Panc1 (cell line): ENCODE data around the gene PSMC1. TPM values are rescaled to one million over a fixed set of nuclear protein-coding genes. Genes with fewer than 3 reads are reported as not detected.

ENCODE experiments used
- ATAC-seq: fragments of 200-7000 bp; cut with Tn5 transposase; 2 replicates; pipeline ENCODE4 v1.9.1; 2020; ENCODE audit warnings: mild to moderate bottlenecking, moderate library complexity
- BruUV-seq: library from RNA; stranded (reverse); fragments of 400-500 nt; replicated peaks from 2 replicates; lab custom pipeline; 2021; lab: Mats Ljungman, UMichigan
- CTCF ChIA-PET: fragments of 300-600 bp; sonication (Branson Sonifier 250); formaldehyde crosslinking; loops from one replicate; lab custom pipeline; 2022; ENCODE audit warnings: antibody characterized with exemption; lab: Charles Lee
- POLR2A ChIA-PET: fragments of 300-600 bp; sonication (Branson Sonifier 250); formaldehyde crosslinking; loops from one replicate; lab custom pipeline; 2022; ENCODE audit warnings: antibody characterized with exemption; lab: Charles Lee
- DNase-seq: peaks from one replicate; pipeline ENCODE4 v3.0.0-alpha.2; 2010; ENCODE audit warnings: low read depth, low spot score
- H3K27ac ChIP-seq: 2 replicates; pipeline ENCODE4 v1.5.1; 2011; ENCODE audit warnings: mild to moderate bottlenecking, low read length, inconsistent platforms
- H3K27me3 ChIP-seq: fragments of 200-500 bp; sonication (Bioruptor generic); 2 replicates; pipeline ENCODE4 v1.6.0; 2014; ENCODE audit warnings: low read length, inconsistent platforms; ENCODE audit not compliant: control insufficient read depth, insufficient read depth
- H3K36me3 ChIP-seq: fragments of 200-500 bp; sonication (Bioruptor generic); 2 replicates; pipeline ENCODE4 v1.5.1; 2014; ENCODE audit warnings: inconsistent platforms, mild to moderate bottlenecking, low read length, moderate library complexity; ENCODE audit not compliant: control insufficient read depth, insufficient read depth
- H3K4me1 ChIP-seq: 2 replicates; pipeline ENCODE4 v1.5.1; 2011; ENCODE audit warnings: inconsistent platforms, mild to moderate bottlenecking, low read length, moderate library complexity; ENCODE audit not compliant: control insufficient read depth, insufficient read depth
- H3K4me3 ChIP-seq, 2 experiments: 2 replicates each; pipeline ENCODE4 v1.5.1; 2011 to 2012; ENCODE audit warnings: low read depth in 2 of 2, low read length in 2 of 2, mild to moderate bottlenecking in 2 of 2, inconsistent platforms in 1 of 2, moderate library complexity in 1 of 2
- H3K9me3 ChIP-seq: fragments of 200-500 bp; sonication (Bioruptor generic); 2 replicates; pipeline ENCODE4 v1.5.1; 2014; ENCODE audit warnings: low read depth, mild to moderate bottlenecking, inconsistent platforms, low read length, moderate library complexity; ENCODE audit not compliant: control insufficient read depth, insufficient read depth
- POLR2AphosphoS5 ChIP-seq: IDR thresholded peaks from 2 replicates; pipeline ENCODE4 v1.6.1; 2012; ENCODE audit warnings: mild to moderate bottlenecking, low read depth, low read length, moderate library complexity
- REST ChIP-seq, 2 experiments: IDR thresholded peaks; 2 replicates each; pipeline ENCODE4 v1.6.1; 2011 to 2012; ENCODE audit warnings: low read depth in 2 of 2, control low read depth in 1 of 2, low read length in 1 of 2, mild to moderate bottlenecking in 1 of 2, moderate library complexity in 1 of 2; ENCODE audit not compliant: insufficient read depth in 1 of 2
- SIN3A ChIP-seq: IDR thresholded peaks from 2 replicates; pipeline ENCODE4 v1.6.1; 2012; ENCODE audit warnings: low read depth, mild to moderate bottlenecking, low read length, moderate library complexity, borderline replicate concordance; ENCODE audit not compliant: insufficient read depth
- TCF7L2 ChIP-seq: IDR thresholded peaks from 2 replicates; pipeline ENCODE4 v1.6.1; 2011; ENCODE audit warnings: mild to moderate bottlenecking, low read depth, low read length, inconsistent platforms
- in situ Hi-C: cut with HindIII; loops from 2 replicates; pipeline ENCODE4 v1.10.0; 2016; ENCODE audit warnings: low sequenced_read_pairs, low pct_unique_long_range_greater_than_20kb
- intact Hi-C: fragments of 100-400 bp; cut with micrococcal nuclease; formaldehyde crosslinking; loops from one replicate; pipeline ENCODE4 v1.10.0; 2022; ENCODE audit not compliant: unreplicated experiment
- total RNA-seq: library from RNA; stranded (reverse); gene quantifications from one replicate; pipeline ENCODE4 v1.2.1, GENCODE V29; 2021; ENCODE audit not compliant: unreplicated experiment
- TF ChIP-seq, protein P1 (sequence below): fragments of 450-650 bp; IDR thresholded peaks from 2 replicates; pipeline ENCODE4 v1.5.1; 2017; ENCODE audit warnings: mild to moderate bottlenecking

Gene PSMC1
- total RNA-seq, 1 experiment from 2014 or later: 112 TPM

- BruUV-seq: no TSS peak
- intact Hi-C loops: no loop called here
- no peaks in the 10 kb centered on the region for H3K9me3 ChIP-seq
- no peaks in the 10 kb centered on the region for H3K27me3 ChIP-seq
- H3K36me3 ChIP-seq: no peaks in the 10 kb centered on the region
- no peak overlapping the region for H3K27ac ChIP-seq
- H3K4me3 ChIP-seq: no peak overlapping the region
- H3K4me1 ChIP-seq: no peaks in the 10 kb centered on the region
- DNase-seq (no peak), ATAC-seq (no peak)
- TF ChIP-seq, protein P1, sequence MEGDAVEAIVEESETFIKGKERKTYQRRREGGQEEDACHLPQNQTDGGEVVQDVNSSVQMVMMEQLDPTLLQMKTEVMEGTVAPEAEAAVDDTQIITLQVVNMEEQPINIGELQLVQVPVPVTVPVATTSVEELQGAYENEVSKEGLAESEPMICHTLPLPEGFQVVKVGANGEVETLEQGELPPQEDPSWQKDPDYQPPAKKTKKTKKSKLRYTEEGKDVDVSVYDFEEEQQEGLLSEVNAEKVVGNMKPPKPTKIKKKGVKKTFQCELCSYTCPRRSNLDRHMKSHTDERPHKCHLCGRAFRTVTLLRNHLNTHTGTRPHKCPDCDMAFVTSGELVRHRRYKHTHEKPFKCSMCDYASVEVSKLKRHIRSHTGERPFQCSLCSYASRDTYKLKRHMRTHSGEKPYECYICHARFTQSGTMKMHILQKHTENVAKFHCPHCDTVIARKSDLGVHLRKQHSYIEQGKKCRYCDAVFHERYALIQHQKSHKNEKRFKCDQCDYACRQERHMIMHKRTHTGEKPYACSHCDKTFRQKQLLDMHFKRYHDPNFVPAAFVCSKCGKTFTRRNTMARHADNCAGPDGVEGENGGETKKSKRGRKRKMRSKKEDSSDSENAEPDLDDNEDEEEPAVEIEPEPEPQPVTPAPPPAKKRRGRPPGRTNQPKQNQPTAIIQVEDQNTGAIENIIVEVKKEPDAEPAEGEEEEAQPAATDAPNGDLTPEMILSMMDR: no peak
- TF ChIP-seq SIN3A: no peak
- no peak for TF ChIP-seq TCF7L2
- no peak for TF ChIP-seq REST (IDR thresholded peaks at IDR 0.05; ENCODE audit: insufficient read depth in 1 of 2, low read depth in 2 of 2, low read length in 1 of 2)
- no peak for TF ChIP-seq POLR2AphosphoS5
- CTCF ChIA-PET: no interaction called here
- in situ Hi-C loops: no loop called here
- POLR2A ChIA-PET: no interaction called here
Observed at GRCh38 chr14:90295870-90296516, 39.6 kb downstream of the PSMC1 start.

DNA sequence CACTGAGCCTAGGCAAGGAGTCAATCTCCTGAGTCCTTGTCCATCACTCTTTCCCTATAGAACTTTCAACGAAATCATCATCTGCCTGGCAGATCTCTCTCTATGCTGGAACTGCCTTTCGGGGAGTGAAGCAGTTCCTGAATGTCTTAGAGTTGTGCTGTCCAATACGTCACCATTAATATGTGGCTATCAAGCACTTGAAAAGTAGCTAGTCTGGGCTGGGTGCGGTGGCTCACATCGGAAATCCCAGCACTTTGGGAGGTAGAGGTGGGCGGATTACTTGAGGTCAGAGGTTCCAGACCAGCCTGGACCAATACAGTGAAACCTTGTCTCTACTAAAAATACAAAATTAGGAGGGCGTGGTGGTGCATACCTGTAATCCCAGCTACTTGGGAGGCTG, 40.3 kb downstream of the PSMC1 start:
- TF ChIP-seq TCF7L2 (no peak), SIN3A (no peak), REST (IDR thresholded peaks at IDR 0.05; ENCODE audit: insufficient read depth in 1 of 2, low read depth in 2 of 2, low read length in 1 of 2) (no peak), POLR2AphosphoS5 (no peak)
- TF ChIP-seq, protein P1: no peak
- no peak for ATAC-seq
- H3K9me3 ChIP-seq: no peaks in the 10 kb centered on the region
- in situ Hi-C loops (no loop called here), intact Hi-C loops (no loop called here)
- H3K36me3 ChIP-seq: no peaks in the 10 kb centered on the region
- CTCF ChIA-PET: no interaction called here
- DNase-seq: no peak
- no peaks in the 10 kb centered on the region for H3K4me1 ChIP-seq
- H3K4me3 ChIP-seq: no peak overlapping the region
- no TSS peak for BruUV-seq
- H3K27me3 ChIP-seq: no peaks in the 10 kb centered on the region
- POLR2A ChIA-PET: no interaction called here
- H3K27ac ChIP-seq: no peak overlapping the region
